ENCODE data around the gene NOS1AP. TPM values are rescaled to one million over a fixed set of nuclear protein-coding genes. Genes with fewer than 3 reads are reported as not detected.
"Not testable (repeated sequence)": the region's sequence is repeated elsewhere in the genome, so short reads cannot be mapped to it uniquely, and the experiment has no call there.

The NOS1AP gene
- total and polyA plus RNA-seq, 4 donors: 0.97 to 4.8 (median 3.0) TPM

DNA sequence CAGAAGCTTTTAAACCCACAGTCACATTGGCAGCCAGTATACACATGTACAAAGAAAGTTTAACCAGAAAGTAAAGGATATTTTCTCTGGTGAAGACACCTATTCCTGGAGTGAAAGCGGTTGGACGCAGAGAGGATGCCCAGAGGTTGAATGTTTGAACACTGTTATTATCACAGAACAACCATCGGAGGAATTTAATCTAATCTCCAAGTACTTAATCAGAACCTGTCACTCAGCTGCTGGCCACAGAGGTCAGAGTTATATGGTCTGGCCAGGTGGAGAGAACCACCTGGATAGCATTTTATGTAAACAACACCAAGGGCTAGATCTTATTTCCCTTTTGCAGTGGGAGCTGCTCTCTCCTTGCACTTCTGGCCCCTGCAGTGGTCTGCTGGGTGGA lies 277.8 kb downstream of the NOS1AP start:
- Histone ChIP-seq H3K9me3 (ENCODE audit: control insufficient read depth, low read length) (no peaks in the 10 kb centered on the region), H3K36me3 (ENCODE audit: control insufficient read depth in 1 of 2, insufficient read depth in 2 of 2, low read length in 1 of 2) (peaks cover 0 to 2% of the 10 kb centered on the region in 2 donors), H3K4me3 (ENCODE audit: low read length in 2 of 2) (no peak overlapping the region), H3K4me1 (ENCODE audit: control insufficient read depth in 1 of 2, insufficient read depth in 2 of 2, low read length in 2 of 2) (no peaks in the 10 kb centered on the region), H3K27ac (ENCODE audit: low read depth in 1 of 2, low read length in 2 of 2) (no peak overlapping the region), H3K27me3 (ENCODE audit: control insufficient read depth in 1 of 2, insufficient read depth in 2 of 2, low read length in 1 of 2) (no peaks in the 10 kb centered on the region)
- intact Hi-C loops (cut with DNase I): no loop called here
- 63 to 64% methylated on average over 3 of the region's 3 CpGs for WGBS, 2 donors
- ATAC-seq (ENCODE audit: low FRiP score) (no peak), DNase-seq (no peak)

DNA sequence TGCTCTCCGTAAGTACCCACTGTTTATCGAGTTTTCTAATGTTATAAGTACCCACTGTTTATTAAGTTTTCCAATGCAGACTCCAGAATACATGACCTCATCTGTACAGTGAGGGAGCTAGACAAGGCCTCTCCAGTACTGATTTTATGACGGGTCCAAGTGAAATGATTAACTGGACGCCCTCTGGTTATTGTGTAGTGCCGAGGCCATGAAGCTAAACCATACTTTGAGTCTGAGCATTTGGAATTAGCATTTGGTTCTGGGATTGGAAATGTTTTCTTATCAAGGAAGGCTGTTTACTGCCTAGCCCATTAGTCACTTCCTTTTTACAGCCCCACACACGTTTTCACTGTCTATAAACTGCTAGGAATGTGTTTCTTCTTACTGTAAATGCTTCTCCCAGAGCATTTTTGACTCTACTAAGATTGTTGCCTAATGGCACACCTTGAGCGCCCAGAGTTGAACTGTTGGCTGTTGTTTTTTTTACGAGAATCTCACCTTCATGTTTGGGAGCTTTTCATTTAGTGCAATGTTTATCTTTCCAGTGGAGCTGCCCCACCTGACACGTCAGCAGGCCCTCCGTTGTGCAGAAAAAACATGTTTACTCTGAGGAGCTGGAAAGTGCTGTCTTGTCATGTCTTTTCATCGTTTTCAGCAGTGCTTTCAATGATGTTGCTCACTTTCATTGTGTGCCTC lies 280.3 kb downstream of the NOS1AP start:
- Histone ChIP-seq H3K27me3 (ENCODE audit: control insufficient read depth in 1 of 2, insufficient read depth in 2 of 2, low read length in 1 of 2) (no peaks in the 10 kb centered on the region), H3K4me3 (ENCODE audit: low read length in 2 of 2) (no peak overlapping the region), H3K9me3 (ENCODE audit: control insufficient read depth, low read length) (no peaks in the 10 kb centered on the region), H3K36me3 (ENCODE audit: control insufficient read depth in 1 of 2, insufficient read depth in 2 of 2, low read length in 1 of 2) (no peaks in the 10 kb centered on the region), H3K4me1 (ENCODE audit: control insufficient read depth in 1 of 2, insufficient read depth in 2 of 2, low read length in 2 of 2) (no peaks in the 10 kb centered on the region), H3K27ac (ENCODE audit: low read depth in 1 of 2, low read length in 2 of 2) (no peak overlapping the region)
- 70 to 71% methylated on average over 11 of the region's 11 CpGs for WGBS, 2 donors
- ATAC-seq (ENCODE audit: low FRiP score): no peak
- intact Hi-C loops (cut with DNase I): no loop called here
- no peak for DNase-seq

DNA sequence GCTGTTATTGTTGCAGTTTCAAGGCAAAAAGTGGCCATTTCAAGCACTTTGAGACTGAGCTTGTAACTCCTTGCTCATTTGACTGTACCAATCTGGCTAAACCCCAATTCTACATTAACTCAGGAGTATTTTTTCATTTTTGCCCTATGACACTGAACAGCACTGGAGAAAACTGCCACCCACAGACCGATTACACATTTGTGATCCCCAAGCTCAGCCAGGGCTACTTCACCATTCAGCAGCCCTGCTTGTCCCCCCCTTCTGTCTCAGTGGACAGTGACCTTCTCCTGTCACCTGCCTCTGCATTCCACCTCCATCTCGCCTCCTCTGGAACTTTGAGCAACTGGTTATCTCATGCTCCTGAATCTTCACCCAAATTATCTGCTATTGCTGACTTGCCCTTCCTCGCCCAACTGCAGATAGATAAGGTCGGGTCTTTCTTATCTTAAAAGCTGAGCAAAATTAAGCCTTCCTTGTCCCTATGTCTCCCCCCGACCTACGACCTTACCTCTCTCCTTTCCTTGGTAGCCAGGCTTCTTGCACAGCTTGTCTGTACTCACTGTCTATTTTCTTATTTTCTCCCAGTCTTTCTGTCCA lies 281.9 kb downstream of the NOS1AP start:
- Histone ChIP-seq H3K27ac (ENCODE audit: low read depth in 1 of 2, low read length in 2 of 2) (no peak overlapping the region), H3K9me3 (ENCODE audit: control insufficient read depth, low read length) (no peaks in the 10 kb centered on the region), H3K27me3 (ENCODE audit: control insufficient read depth in 1 of 2, insufficient read depth in 2 of 2, low read length in 1 of 2) (no peaks in the 10 kb centered on the region), H3K4me3 (ENCODE audit: low read length in 2 of 2) (no peak overlapping the region), H3K36me3 (ENCODE audit: control insufficient read depth in 1 of 2, insufficient read depth in 2 of 2, low read length in 1 of 2) (no peaks in the 10 kb centered on the region), H3K4me1 (ENCODE audit: control insufficient read depth in 1 of 2, insufficient read depth in 2 of 2, low read length in 2 of 2) (no peaks in the 10 kb centered on the region)
- WGBS, 2 donors: 86 to 90% methylated on average over 6 of the region's 6 CpGs
- intact Hi-C loops (cut with DNase I): no loop called here
- ATAC-seq (ENCODE audit: low FRiP score): no peak
- no peak for DNase-seq

DNA sequence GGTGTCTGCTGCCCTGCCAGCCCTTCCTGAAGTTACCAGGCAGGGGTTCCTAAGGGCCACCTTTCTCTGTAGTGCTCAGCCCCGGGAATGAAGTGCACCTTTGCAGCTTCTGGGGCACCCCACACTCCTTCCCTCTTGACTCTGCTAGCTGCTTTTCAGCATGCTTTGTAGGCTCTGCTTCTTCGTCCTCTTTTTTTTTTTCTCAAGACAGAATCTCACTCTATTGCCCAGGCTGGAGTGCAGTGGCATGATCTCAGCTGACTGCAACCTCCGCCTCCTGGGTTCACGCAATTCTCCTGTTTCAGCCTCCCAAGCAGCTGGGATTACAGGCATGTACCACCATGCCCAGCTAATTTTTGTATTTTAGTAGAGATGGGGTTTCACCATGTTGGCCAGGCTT lies 282.4 kb downstream of the NOS1AP start:
- H3K4me3 ChIP-seq (ENCODE audit: low read length in 2 of 2); H3K36me3 ChIP-seq (ENCODE audit: control insufficient read depth in 1 of 2, insufficient read depth in 2 of 2, low read length in 1 of 2); H3K27ac ChIP-seq (ENCODE audit: low read depth in 1 of 2, low read length in 2 of 2); H3K27me3 ChIP-seq (ENCODE audit: control insufficient read depth in 1 of 2, insufficient read depth in 2 of 2, low read length in 1 of 2); H3K9me3 ChIP-seq (ENCODE audit: control insufficient read depth, low read length); DNase-seq; H3K4me1 ChIP-seq (ENCODE audit: control insufficient read depth in 1 of 2, insufficient read depth in 2 of 2, low read length in 2 of 2); ATAC-seq (ENCODE audit: low FRiP score); intact Hi-C loops (cut with DNase I): not testable (repeated sequence)
- whole genome bisulfite sequencing, 2 donors: 92% methylated on average over 3 of the region's 4 CpGs

DNA sequence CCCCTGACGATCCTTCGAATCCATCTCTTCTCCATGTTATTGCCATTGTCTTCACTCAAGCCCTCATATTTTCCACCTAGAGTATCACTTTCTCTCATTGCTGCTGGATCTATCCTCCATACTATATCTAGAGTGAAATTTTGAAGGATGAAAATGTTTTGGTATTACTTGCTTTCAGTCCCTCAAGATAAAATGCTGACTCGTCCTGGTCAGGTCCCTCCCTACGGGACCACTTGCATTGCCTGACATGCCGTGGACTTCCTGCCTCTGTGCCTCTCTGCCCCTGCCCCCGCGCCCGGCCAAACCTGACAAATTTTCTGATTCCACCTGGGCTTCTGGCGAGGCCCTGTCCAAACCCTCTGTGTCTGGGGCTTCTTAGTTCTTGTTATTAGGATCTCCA lies 283.6 kb downstream of the NOS1AP start:
- no peaks in the 10 kb centered on the region for H3K36me3 ChIP-seq (ENCODE audit: control insufficient read depth in 1 of 2, insufficient read depth in 2 of 2, low read length in 1 of 2)
- WGBS, 2 donors: 90 to 92% methylated on average over 9 of the region's 9 CpGs
- H3K9me3 ChIP-seq (ENCODE audit: control insufficient read depth, low read length): no peaks in the 10 kb centered on the region
- H3K27me3 ChIP-seq (ENCODE audit: control insufficient read depth in 1 of 2, insufficient read depth in 2 of 2, low read length in 1 of 2): no peaks in the 10 kb centered on the region
- no peak for DNase-seq
- H3K4me1 ChIP-seq (ENCODE audit: control insufficient read depth in 1 of 2, insufficient read depth in 2 of 2, low read length in 2 of 2): no peaks in the 10 kb centered on the region
- no peak overlapping the region for H3K27ac ChIP-seq (ENCODE audit: low read depth in 1 of 2, low read length in 2 of 2)
- no peak overlapping the region for H3K4me3 ChIP-seq (ENCODE audit: low read length in 2 of 2)
- ATAC-seq (ENCODE audit: low FRiP score): no peak
- intact Hi-C loops (cut with DNase I): no loop called here

DNA sequence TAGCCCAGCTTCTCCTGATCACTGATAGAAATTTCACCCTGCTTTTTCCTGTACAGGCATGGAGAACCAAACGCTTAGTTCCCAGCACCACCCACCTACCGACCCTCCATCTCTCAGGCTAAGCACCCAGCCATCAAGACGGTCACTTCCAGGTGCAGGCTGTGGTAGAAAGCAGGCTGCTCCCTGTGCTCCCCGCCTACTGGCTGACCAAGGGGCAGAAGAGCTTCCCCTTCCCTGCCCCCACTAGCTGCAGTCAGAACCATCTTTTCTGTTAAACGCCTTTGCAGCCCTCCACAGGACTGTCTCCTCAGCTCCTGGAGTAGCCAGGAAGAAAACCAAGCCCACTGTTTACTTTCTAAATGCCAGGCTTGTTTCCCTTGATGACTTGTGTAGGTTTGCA lies 284.2 kb downstream of the NOS1AP start:
- intact Hi-C loops (cut with DNase I): no loop called here
- DNase-seq (no peak), ATAC-seq (ENCODE audit: low FRiP score) (no peak)
- Histone ChIP-seq H3K27ac (ENCODE audit: low read depth in 1 of 2, low read length in 2 of 2) (no peak overlapping the region), H3K4me3 (ENCODE audit: low read length in 2 of 2) (no peak overlapping the region), H3K9me3 (ENCODE audit: control insufficient read depth, low read length) (no peaks in the 10 kb centered on the region), H3K36me3 (ENCODE audit: control insufficient read depth in 1 of 2, insufficient read depth in 2 of 2, low read length in 1 of 2) (no peaks in the 10 kb centered on the region), H3K27me3 (ENCODE audit: control insufficient read depth in 1 of 2, insufficient read depth in 2 of 2, low read length in 1 of 2) (no peaks in the 10 kb centered on the region), H3K4me1 (ENCODE audit: control insufficient read depth in 1 of 2, insufficient read depth in 2 of 2, low read length in 2 of 2) (no peaks in the 10 kb centered on the region)
- WGBS, 2 donors: 77 to 85% methylated on average over 5 of the region's 5 CpGs

DNA sequence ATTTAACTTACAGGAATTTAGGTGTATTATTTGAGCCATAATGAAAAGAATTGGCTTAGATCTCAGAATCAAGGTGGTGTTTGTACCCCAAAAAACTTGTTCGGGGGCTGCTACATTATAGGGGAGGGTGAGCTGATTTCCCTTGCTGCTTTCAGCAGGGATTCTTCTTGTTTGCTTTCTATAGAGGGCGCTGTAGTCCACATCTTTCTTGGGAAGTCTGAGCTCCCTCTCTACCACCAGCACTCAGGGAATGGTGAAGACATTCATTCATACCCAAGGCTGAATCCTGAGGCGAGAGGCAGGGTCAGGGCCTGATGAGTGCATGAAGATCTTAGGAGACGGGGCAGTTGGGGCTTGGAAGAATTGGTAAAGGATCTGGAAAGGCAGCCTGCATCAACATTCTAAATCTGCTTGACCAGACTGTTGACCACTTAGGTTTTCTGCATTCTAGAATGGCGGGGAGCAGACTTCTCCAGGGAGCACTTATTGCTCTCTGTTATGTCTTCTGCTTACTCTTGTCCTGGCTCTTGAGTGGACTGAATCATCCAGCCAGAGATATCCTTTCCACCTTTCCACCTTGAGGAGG lies 288.3 kb downstream of the NOS1AP start:
- H3K9me3 ChIP-seq (ENCODE audit: control insufficient read depth, low read length): no peaks in the 10 kb centered on the region
- no peak overlapping the region for H3K27ac ChIP-seq (ENCODE audit: low read depth in 1 of 2, low read length in 2 of 2)
- H3K36me3 ChIP-seq (ENCODE audit: control insufficient read depth in 1 of 2, insufficient read depth in 2 of 2, low read length in 1 of 2): no peaks in the 10 kb centered on the region
- WGBS, 2 donors: 55 to 69% methylated on average over 5 of the region's 5 CpGs
- no peak for ATAC-seq (ENCODE audit: low FRiP score)
- intact Hi-C loops (cut with DNase I): no loop called here
- H3K4me3 ChIP-seq (ENCODE audit: low read length in 2 of 2): no peak overlapping the region
- H3K4me1 ChIP-seq (ENCODE audit: control insufficient read depth in 1 of 2, insufficient read depth in 2 of 2, low read length in 2 of 2): no peaks in the 10 kb centered on the region
- H3K27me3 ChIP-seq (ENCODE audit: control insufficient read depth in 1 of 2, insufficient read depth in 2 of 2, low read length in 1 of 2): no peaks in the 10 kb centered on the region
- no peak for DNase-seq

DNA sequence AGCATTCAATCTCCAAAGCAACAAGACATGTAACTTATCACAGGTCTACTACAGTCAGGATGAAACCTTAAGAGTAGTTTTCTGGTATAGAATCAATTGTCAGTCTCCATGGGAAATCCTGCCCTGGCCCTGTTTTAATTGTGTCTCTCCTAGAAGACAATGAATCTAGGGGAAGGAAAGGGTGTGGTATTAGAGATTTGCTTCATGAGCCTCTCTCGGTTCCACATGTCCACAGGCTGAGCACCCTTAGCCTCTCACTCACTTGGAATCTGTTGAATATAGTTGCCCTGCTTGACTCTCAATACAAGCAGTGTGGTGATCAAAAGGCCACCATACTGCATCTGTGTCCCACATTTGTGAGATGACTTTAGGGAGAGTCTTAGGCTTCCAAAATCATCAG lies 289.4 kb downstream of the NOS1AP start:
- no peaks in the 10 kb centered on the region for H3K4me1 ChIP-seq (ENCODE audit: control insufficient read depth in 1 of 2, insufficient read depth in 2 of 2, low read length in 2 of 2)
- DNase-seq: no peak
- WGBS, 2 donors: 91 to 100% methylated on average over 1 of the region's 1 CpG
- intact Hi-C loops (cut with DNase I): no loop called here
- H3K36me3 ChIP-seq (ENCODE audit: control insufficient read depth in 1 of 2, insufficient read depth in 2 of 2, low read length in 1 of 2): no peaks in the 10 kb centered on the region
- no peaks in the 10 kb centered on the region for H3K9me3 ChIP-seq (ENCODE audit: control insufficient read depth, low read length)
- H3K4me3 ChIP-seq (ENCODE audit: low read length in 2 of 2): no peak overlapping the region
- ATAC-seq (ENCODE audit: low FRiP score): no peak
- no peaks in the 10 kb centered on the region for H3K27me3 ChIP-seq (ENCODE audit: control insufficient read depth in 1 of 2, insufficient read depth in 2 of 2, low read length in 1 of 2)
- H3K27ac ChIP-seq (ENCODE audit: low read depth in 1 of 2, low read length in 2 of 2): no peak overlapping the region

Measured in aorta (tissue), 5 donors.